Panc1 (cell line): ENCODE data around the gene GAB1. TPM values are rescaled to one million over a fixed set of nuclear protein-coding genes. Genes with fewer than 3 reads are reported as not detected.

Experiments
- ATAC-seq: fragments of 200-7000 bp; cut with Tn5 transposase; 2 replicates; pipeline ENCODE4 v1.9.1; 2020; ENCODE audit warnings: mild to moderate bottlenecking, moderate library complexity
- BruUV-seq: library from RNA; stranded (reverse); fragments of 400-500 nt; replicated peaks from 2 replicates; lab custom pipeline; 2021; lab: Mats Ljungman, UMichigan
- CTCF ChIA-PET: fragments of 300-600 bp; sonication (Branson Sonifier 250); formaldehyde crosslinking; loops from one replicate; lab custom pipeline; 2022; ENCODE audit warnings: antibody characterized with exemption; lab: Charles Lee
- POLR2A ChIA-PET: fragments of 300-600 bp; sonication (Branson Sonifier 250); formaldehyde crosslinking; loops from one replicate; lab custom pipeline; 2022; ENCODE audit warnings: antibody characterized with exemption; lab: Charles Lee
- DNase-seq: peaks from one replicate; pipeline ENCODE4 v3.0.0-alpha.2; 2010; ENCODE audit warnings: low read depth, low spot score
- H3K27ac ChIP-seq: 2 replicates; pipeline ENCODE4 v1.5.1; 2011; ENCODE audit warnings: mild to moderate bottlenecking, low read length, inconsistent platforms
- H3K27me3 ChIP-seq: fragments of 200-500 bp; sonication (Bioruptor generic); 2 replicates; pipeline ENCODE4 v1.6.0; 2014; ENCODE audit warnings: low read length, inconsistent platforms; ENCODE audit not compliant: control insufficient read depth, insufficient read depth
- H3K36me3 ChIP-seq: fragments of 200-500 bp; sonication (Bioruptor generic); 2 replicates; pipeline ENCODE4 v1.5.1; 2014; ENCODE audit warnings: inconsistent platforms, mild to moderate bottlenecking, low read length, moderate library complexity; ENCODE audit not compliant: control insufficient read depth, insufficient read depth
- H3K4me1 ChIP-seq: 2 replicates; pipeline ENCODE4 v1.5.1; 2011; ENCODE audit warnings: inconsistent platforms, mild to moderate bottlenecking, low read length, moderate library complexity; ENCODE audit not compliant: control insufficient read depth, insufficient read depth
- H3K4me3 ChIP-seq, 2 experiments: 2 replicates each; pipeline ENCODE4 v1.5.1; 2011 to 2012; ENCODE audit warnings: low read depth in 2 of 2, low read length in 2 of 2, mild to moderate bottlenecking in 2 of 2, inconsistent platforms in 1 of 2, moderate library complexity in 1 of 2
- H3K9me3 ChIP-seq: fragments of 200-500 bp; sonication (Bioruptor generic); 2 replicates; pipeline ENCODE4 v1.5.1; 2014; ENCODE audit warnings: low read depth, mild to moderate bottlenecking, inconsistent platforms, low read length, moderate library complexity; ENCODE audit not compliant: control insufficient read depth, insufficient read depth
- CTCF ChIP-seq: fragments of 450-650 bp; IDR thresholded peaks from 2 replicates; pipeline ENCODE4 v1.5.1; 2017; ENCODE audit warnings: mild to moderate bottlenecking
- POLR2AphosphoS5 ChIP-seq: IDR thresholded peaks from 2 replicates; pipeline ENCODE4 v1.6.1; 2012; ENCODE audit warnings: mild to moderate bottlenecking, low read depth, low read length, moderate library complexity
- REST ChIP-seq, 2 experiments: IDR thresholded peaks; 2 replicates each; pipeline ENCODE4 v1.6.1; 2011 to 2012; ENCODE audit warnings: low read depth in 2 of 2, control low read depth in 1 of 2, low read length in 1 of 2, mild to moderate bottlenecking in 1 of 2, moderate library complexity in 1 of 2; ENCODE audit not compliant: insufficient read depth in 1 of 2
- SIN3A ChIP-seq: IDR thresholded peaks from 2 replicates; pipeline ENCODE4 v1.6.1; 2012; ENCODE audit warnings: low read depth, mild to moderate bottlenecking, low read length, moderate library complexity, borderline replicate concordance; ENCODE audit not compliant: insufficient read depth
- TCF7L2 ChIP-seq: IDR thresholded peaks from 2 replicates; pipeline ENCODE4 v1.6.1; 2011; ENCODE audit warnings: mild to moderate bottlenecking, low read depth, low read length, inconsistent platforms
- in situ Hi-C: cut with HindIII; loops from 2 replicates; pipeline ENCODE4 v1.10.0; 2016; ENCODE audit warnings: low sequenced_read_pairs, low pct_unique_long_range_greater_than_20kb
- intact Hi-C: fragments of 100-400 bp; cut with micrococcal nuclease; formaldehyde crosslinking; loops from one replicate; pipeline ENCODE4 v1.10.0; 2022; ENCODE audit not compliant: unreplicated experiment
- total RNA-seq: library from RNA; stranded (reverse); gene quantifications from one replicate; pipeline ENCODE4 v1.2.1, GENCODE V29; 2021; ENCODE audit not compliant: unreplicated experiment

GAB1 gene
- total RNA-seq, 1 experiment from 2014 or later: 2.8 TPM

- no peak for ATAC-seq
- H3K36me3 ChIP-seq: no peaks in the 10 kb centered on the region
- H3K4me3 ChIP-seq: no peak overlapping the region
- TF ChIP-seq POLR2AphosphoS5: no peak
- no peak for TF ChIP-seq CTCF
- no peak for TF ChIP-seq REST (IDR thresholded peaks at IDR 0.05; ENCODE audit: insufficient read depth in 1 of 2, low read depth in 2 of 2, low read length in 1 of 2)
- no peak for TF ChIP-seq TCF7L2
- TF ChIP-seq SIN3A: no peak
- no TSS peak for BruUV-seq
- intact Hi-C loops: no loop called here
- H3K27me3 ChIP-seq: no peaks in the 10 kb centered on the region
- POLR2A ChIA-PET: no interaction called here
- no peak for DNase-seq
- H3K27ac ChIP-seq: no peak overlapping the region
- H3K9me3 ChIP-seq: no peaks in the 10 kb centered on the region
- in situ Hi-C loops: no loop called here
- H3K4me1 ChIP-seq: no peaks in the 10 kb centered on the region
- CTCF ChIA-PET: no interaction called here
Measured at GRCh38 chr4:143412420-143412758, 75.7 kb downstream of the GAB1 start.

- in situ Hi-C loops (no loop called here), intact Hi-C loops (no loop called here)
- Histone ChIP-seq H3K27me3 (no peaks in the 10 kb centered on the region), H3K36me3 (no peaks in the 10 kb centered on the region), H3K27ac (no peak overlapping the region), H3K4me1 (no peaks in the 10 kb centered on the region), H3K4me3 (no peak overlapping the region), H3K9me3 (no peaks in the 10 kb centered on the region)
- no TSS peak for BruUV-seq
- ATAC-seq (no peak), DNase-seq (no peak)
- CTCF ChIA-PET: no interaction called here
- POLR2A ChIA-PET: no interaction called here
- TF ChIP-seq POLR2AphosphoS5: no peak
- no peak for TF ChIP-seq TCF7L2
- TF ChIP-seq CTCF: no peak
- no peak for TF ChIP-seq REST (IDR thresholded peaks at IDR 0.05; ENCODE audit: insufficient read depth in 1 of 2, low read depth in 2 of 2, low read length in 1 of 2)
- TF ChIP-seq SIN3A: no peak
Measured at GRCh38 chr4:143417679-143418403, 81.2 kb downstream of the GAB1 start.
